ENCODE data around the gene MTMR10.

DNA sequence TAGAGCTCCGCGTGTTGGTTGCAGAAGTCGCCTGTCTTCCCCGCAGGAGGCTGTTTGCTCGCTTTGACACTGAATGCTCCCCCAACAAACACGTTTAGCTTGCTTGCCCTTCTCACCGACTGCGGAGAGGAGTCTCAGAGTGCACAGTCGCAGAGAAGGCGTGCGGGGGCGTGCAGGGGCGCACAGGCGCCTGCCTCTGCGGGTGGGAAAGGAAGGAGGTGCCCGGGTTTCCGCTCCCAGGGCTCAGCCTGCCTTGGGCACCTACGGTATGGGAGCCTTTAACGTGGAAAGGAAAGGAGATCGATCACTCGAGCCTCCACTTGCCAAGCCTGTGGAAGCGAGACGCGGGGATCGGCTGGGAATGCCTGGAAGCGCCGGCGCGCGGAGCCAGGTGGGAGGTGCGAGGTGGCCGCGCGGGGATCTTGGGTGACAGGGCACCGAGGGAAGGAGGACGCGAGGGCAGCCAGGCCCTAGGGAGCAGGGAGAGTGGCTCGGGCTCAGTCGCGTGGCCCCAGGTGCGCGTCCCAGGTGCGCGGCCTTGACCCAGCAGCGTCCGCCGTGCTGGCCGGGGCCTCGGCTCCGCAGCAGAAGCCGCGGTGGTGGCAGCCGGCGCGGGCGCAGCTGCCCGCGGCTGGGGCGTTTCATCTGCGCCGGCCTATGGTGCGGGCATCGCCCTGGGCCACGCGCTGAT, 87.8 kb downstream of the MTMR10 start, which contains the start of gene FAN1:
- TF ChIP-seq, protein P1, sequence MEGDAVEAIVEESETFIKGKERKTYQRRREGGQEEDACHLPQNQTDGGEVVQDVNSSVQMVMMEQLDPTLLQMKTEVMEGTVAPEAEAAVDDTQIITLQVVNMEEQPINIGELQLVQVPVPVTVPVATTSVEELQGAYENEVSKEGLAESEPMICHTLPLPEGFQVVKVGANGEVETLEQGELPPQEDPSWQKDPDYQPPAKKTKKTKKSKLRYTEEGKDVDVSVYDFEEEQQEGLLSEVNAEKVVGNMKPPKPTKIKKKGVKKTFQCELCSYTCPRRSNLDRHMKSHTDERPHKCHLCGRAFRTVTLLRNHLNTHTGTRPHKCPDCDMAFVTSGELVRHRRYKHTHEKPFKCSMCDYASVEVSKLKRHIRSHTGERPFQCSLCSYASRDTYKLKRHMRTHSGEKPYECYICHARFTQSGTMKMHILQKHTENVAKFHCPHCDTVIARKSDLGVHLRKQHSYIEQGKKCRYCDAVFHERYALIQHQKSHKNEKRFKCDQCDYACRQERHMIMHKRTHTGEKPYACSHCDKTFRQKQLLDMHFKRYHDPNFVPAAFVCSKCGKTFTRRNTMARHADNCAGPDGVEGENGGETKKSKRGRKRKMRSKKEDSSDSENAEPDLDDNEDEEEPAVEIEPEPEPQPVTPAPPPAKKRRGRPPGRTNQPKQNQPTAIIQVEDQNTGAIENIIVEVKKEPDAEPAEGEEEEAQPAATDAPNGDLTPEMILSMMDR (IDR thresholded peaks at IDR 0.05), result no peak
- TF ChIP-seq POLR2AphosphoS5 (IDR thresholded peaks at IDR 0.05; ENCODE audit: insufficient read depth in 1 of 2, low read depth in 1 of 2), result peak; percentile 86 to 94

Measured in vagina (tissue), 2 donors.